Keratinocyte (primary cell): ENCODE data around the gene TLR6. TPM values are rescaled to one million over a fixed set of nuclear protein-coding genes. Genes with fewer than 3 reads are reported as not detected.

Experiments used
- DNase-seq: peaks from one replicate; pipeline ENCODE4 v3.0.0-alpha.2; 2011; ENCODE audit warnings: low read depth, missing footprints, low spot score
- FAIRE-seq: peaks from 2 replicates; lab custom pipeline; 2011; peaks lifted over from hg19 to GRCh38; lab: Jason Lieb, UNC
- H2AFZ ChIP-seq: 2 replicates; pipeline ENCODE4 v1.6.0; 2012; ENCODE audit warnings: low read length, control low read depth, inconsistent platforms; ENCODE audit not compliant: control insufficient read depth
- H3K27ac ChIP-seq: 2 replicates; pipeline ENCODE4 v1.5.1; 2011; ENCODE audit warnings: low read length; ENCODE audit not compliant: control insufficient read depth, insufficient read depth
- H3K27me3 ChIP-seq: 3 replicates; pipeline ENCODE4 v1.6.0; 2011; ENCODE audit warnings: low read length; ENCODE audit not compliant: control insufficient read depth, insufficient read depth; ENCODE audit errors: extremely low read depth
- H3K36me3 ChIP-seq, 2 experiments: 2 replicates in 1 of 2; 3 replicates in 1 of 2; pipeline ENCODE4 v1.5.1; 2011; ENCODE audit warnings: low read length in 2 of 2, mild to moderate bottlenecking in 1 of 2; ENCODE audit not compliant: control insufficient read depth in 2 of 2, insufficient read depth in 2 of 2; ENCODE audit errors: extremely low read depth in 1 of 2
- H3K4me1 ChIP-seq: 3 replicates; pipeline ENCODE4 v1.5.1; 2011; ENCODE audit warnings: low read length; ENCODE audit not compliant: control insufficient read depth, insufficient read depth; ENCODE audit errors: extremely low read depth
- H3K4me2 ChIP-seq: 3 replicates; pipeline ENCODE4 v1.6.0; 2011; ENCODE audit warnings: low read depth, low read length; ENCODE audit not compliant: control insufficient read depth, insufficient read depth; ENCODE audit errors: extremely low read depth
- H3K4me3 ChIP-seq, 3 experiments: fragments of 200-600 bp in 1 of 3; sonication (generic) in 1 of 3; 2 replicates in 2 of 3; 3 replicates in 1 of 3; pipeline ENCODE4 v1.5.1; 2011 to 2016; ENCODE audit warnings: low read length in 3 of 3, mild to moderate bottlenecking in 3 of 3, control low read depth in 2 of 3, inconsistent platforms in 1 of 3, low read depth in 1 of 3, mixed read lengths in 1 of 3, mixed run types in 1 of 3, moderate library complexity in 1 of 3; ENCODE audit not compliant: control insufficient read depth in 2 of 3, insufficient read depth in 2 of 3; ENCODE audit errors: extremely low read depth in 1 of 3
- H3K79me2 ChIP-seq: 2 replicates; pipeline ENCODE4 v1.6.0; 2012; ENCODE audit warnings: low read length; ENCODE audit not compliant: control insufficient read depth, insufficient read depth
- H3K9ac ChIP-seq: 3 replicates; pipeline ENCODE4 v1.6.0; 2011; ENCODE audit warnings: low read length; ENCODE audit not compliant: control insufficient read depth, insufficient read depth; ENCODE audit errors: extremely low read depth
- H3K9me1 ChIP-seq: 3 replicates; pipeline ENCODE4 v1.6.0; 2011; ENCODE audit warnings: low read length; ENCODE audit not compliant: control insufficient read depth, insufficient read depth; ENCODE audit errors: extremely low read depth
- H3K9me3 ChIP-seq: 2 replicates; pipeline ENCODE4 v1.5.1; 2012; ENCODE audit warnings: low read depth, low read length; ENCODE audit not compliant: control insufficient read depth
- H4K20me1 ChIP-seq: 3 replicates; pipeline ENCODE4 v1.6.0; 2011; ENCODE audit warnings: low read length; ENCODE audit not compliant: control insufficient read depth, insufficient read depth; ENCODE audit errors: extremely low read depth
- CTCF ChIP-seq, 3 experiments: IDR thresholded peaks in 1 of 3; conservative IDR thresholded peaks in 1 of 3; optimal IDR thresholded peaks in 1 of 3; 2 replicates in 2 of 3; 3 replicates in 1 of 3; pipeline versions ENCODE3 to v1.5.1; 2011; ENCODE audit warnings: low read length in 3 of 3, mild to moderate bottlenecking in 3 of 3, moderate library complexity in 2 of 3, control low read depth in 1 of 3, inconsistent platforms in 1 of 3; ENCODE audit not compliant: insufficient read depth in 2 of 3; ENCODE audit errors: extremely low read depth in 1 of 3
- EZH2 ChIP-seq: IDR thresholded peaks from one replicate; pipeline ENCODE4 v1.6.1; 2012; ENCODE audit warnings: inconsistent platforms, mild to moderate bottlenecking, low read length, moderate library complexity
- dilution Hi-C: fragments of 300-500 bp; cut with MboI; formaldehyde crosslinking; loops from one replicate; pipeline ENCODE4 v1.7.0; 2020; ENCODE audit warnings: low sequenced_read_pairs; ENCODE audit not compliant: extremely low pct_ligation_motif_present
- polyA plus RNA-seq, 5 experiments: library from polyadenylated mRNA; depleted of rRNA in 3 of 5; stranded (reverse) in 3 of 5; stranded (forward) in 1 of 5; unstranded in 1 of 5; fragments of >200 nt; gene quantifications; 1 replicate in 1 of 5; 2 replicates in 3 of 5; 3 replicates in 1 of 5; pipeline versions ENCODE4 v1.2.1 to v1.2.3, GENCODE V29; 2011 to 2012; ENCODE audit warnings: missing spikeins in 2 of 5, low read depth in 1 of 5, low replicate concordance in 1 of 5

TLR6 gene
- polyA plus RNA-seq, 1 donor (not counting 4 experiments of a cell fraction or from before 2014, with no cell fraction given), result 1.3 TPM

GRCh38 chr4:38855466-38855865, 1.2 kb downstream of the TLR6 start:
- H3K4me1 ChIP-seq, result peaks cover 18% of the 10 kb centered on the region
- H3K79me2 ChIP-seq, result no peaks in the 10 kb centered on the region
- H3K9ac ChIP-seq, result no peak overlapping the region
- no peak overlapping the region for H3K4me3 ChIP-seq
- H3K27me3 ChIP-seq, result no peaks in the 10 kb centered on the region
- no peak for FAIRE-seq
- H3K4me2 ChIP-seq, result no peak overlapping the region
- TF ChIP-seq CTCF (optimal IDR thresholded peaks at IDR 0.05 in 1 of 3, IDR thresholded peaks at IDR 0.05 in 1 of 3, conservative IDR thresholded peaks at IDR 0.05 in 1 of 3; ENCODE audit: extremely low read depth in 1 of 3, insufficient read depth in 2 of 3, low read length in 3 of 3), result no peak
- TF ChIP-seq EZH2, result no peak
- no peaks in the 10 kb centered on the region for H4K20me1 ChIP-seq
- dilution Hi-C loops, result no loop called here
- no peak for DNase-seq
- no peaks in the 10 kb centered on the region for H3K36me3 ChIP-seq
- H3K27ac ChIP-seq, result no peak overlapping the region
- H2AFZ ChIP-seq, result no peak overlapping the region
- no peaks in the 10 kb centered on the region for H3K9me3 ChIP-seq
- no peaks in the 10 kb centered on the region for H3K9me1 ChIP-seq

- dilution Hi-C loops, result no loop called here
- Histone ChIP-seq H3K27ac (no peak overlapping the region), H2AFZ (no peak overlapping the region), H3K79me2 (no peaks in the 10 kb centered on the region), H3K9me3 (no peaks in the 10 kb centered on the region), H3K4me2 (no peak overlapping the region), H3K27me3 (no peaks in the 10 kb centered on the region), H4K20me1 (no peaks in the 10 kb centered on the region), H3K9ac (no peak overlapping the region), H3K9me1 (no peaks in the 10 kb centered on the region), H3K36me3 (no peaks in the 10 kb centered on the region), H3K4me3 (no peak overlapping the region), H3K4me1 (no peaks in the 10 kb centered on the region)
- TF ChIP-seq CTCF (optimal IDR thresholded peaks at IDR 0.05 in 1 of 3, IDR thresholded peaks at IDR 0.05 in 1 of 3, conservative IDR thresholded peaks at IDR 0.05 in 1 of 3; ENCODE audit: extremely low read depth in 1 of 3, insufficient read depth in 2 of 3, low read length in 3 of 3) (no peak), EZH2 (no peak)
- DNase-seq (no peak), FAIRE-seq (no peak)
These were observed 10.6 kb downstream of the TLR6 start for GRCh38 chr4:38846015-38846414.
